PFSK-1 (cell line): ENCODE measurements around the gene NUP133.

Experiments used
- FOXP2 ChIP-seq: optimal IDR thresholded peaks from 2 replicates; pipeline ENCODE3; 2011; ENCODE audit warnings: borderline replicate concordance, control low read depth, inconsistent platforms; ENCODE audit not compliant: insufficient read depth; ENCODE audit errors: extremely low read length, extremely low read depth
- POLR2AphosphoS5 ChIP-seq: IDR thresholded peaks from 2 replicates; pipeline ENCODE4 v1.6.1; 2012; ENCODE audit warnings: low read depth, mild to moderate bottlenecking, control low read depth, low read length, moderate library complexity
- REST ChIP-seq, 2 experiments: IDR thresholded peaks; 2 replicates each; pipeline versions ENCODE4 v1.6.1 to v1.8.0; 2011 to 2012; ENCODE audit warnings: low read depth in 2 of 2, low read length in 2 of 2, control low read depth in 1 of 2, inconsistent platforms in 1 of 2, mild to moderate bottlenecking in 1 of 2, moderate library complexity in 1 of 2; ENCODE audit not compliant: insufficient read depth in 1 of 2
- SIN3A ChIP-seq: IDR thresholded peaks from 2 replicates; pipeline ENCODE4 v1.6.1; 2012; ENCODE audit warnings: mild to moderate bottlenecking, low read length, moderate library complexity, borderline replicate concordance; ENCODE audit not compliant: insufficient read depth
- TAF1 ChIP-seq: IDR thresholded peaks from 2 replicates; pipeline ENCODE4 v1.6.1; 2012; ENCODE audit warnings: low read length, control low read depth, borderline replicate concordance; ENCODE audit not compliant: insufficient read depth

NUP133 gene

GRCh38 chr1:229447809-229448252, 60.3 kb downstream of the NUP133 start:
- TF ChIP-seq FOXP2, result no peak

- TF ChIP-seq SIN3A, result no peak
- TF ChIP-seq REST (IDR thresholded peaks at IDR 0.05; ENCODE audit: insufficient read depth in 1 of 2, low read depth in 2 of 2, low read length in 2 of 2), result no peak
- TF ChIP-seq TAF1, result no peak
- no peak for TF ChIP-seq POLR2AphosphoS5
- no peak for TF ChIP-seq FOXP2
These were observed 62.3 kb downstream of the NUP133 start for GRCh38 chr1:229445828-229446227.

- TF ChIP-seq FOXP2, result no peak
- TF ChIP-seq TAF1, result no peak
- no peak for TF ChIP-seq POLR2AphosphoS5
- no peak for TF ChIP-seq SIN3A
- TF ChIP-seq REST (IDR thresholded peaks at IDR 0.05; ENCODE audit: insufficient read depth in 1 of 2, low read depth in 2 of 2, low read length in 2 of 2), result no peak
These were observed 67.1 kb downstream of the NUP133 start for GRCh38 chr1:229440851-229441537.

- TF ChIP-seq SIN3A, result no peak
- TF ChIP-seq FOXP2, result no peak
- TF ChIP-seq POLR2AphosphoS5, result no peak
- no peak for TF ChIP-seq TAF1
These were observed 70.1 kb downstream of the NUP133 start for GRCh38 chr1:229438021-229438420.

- TF ChIP-seq FOXP2, result no peak
- no peak for TF ChIP-seq SIN3A
- TF ChIP-seq POLR2AphosphoS5, result no peak
- no peak for TF ChIP-seq REST (IDR thresholded peaks at IDR 0.05; ENCODE audit: insufficient read depth in 1 of 2, low read depth in 2 of 2, low read length in 2 of 2)
- no peak for TF ChIP-seq TAF1
These were observed 70.7 kb downstream of the NUP133 start for GRCh38 chr1:229437443-229437842.

GRCh38 chr1:229436201-229436600, 71.9 kb downstream of the NUP133 start:
- TF ChIP-seq FOXP2 (no peak), POLR2AphosphoS5 (no peak), TAF1 (no peak), SIN3A (no peak), REST (IDR thresholded peaks at IDR 0.05; ENCODE audit: insufficient read depth in 1 of 2, low read depth in 2 of 2, low read length in 2 of 2) (no peak)
